Muscle of arm (tissue), 12 donors: ENCODE results near the gene PNLIPRP2. TPM values are rescaled to one million over a fixed set of nuclear protein-coding genes. Genes with fewer than 3 reads are reported as not detected.
A peak's percentile ranks its signal among the peaks of the same experiment; 100 is the strongest.

Experiments
- DNase-seq: peaks from one replicate; pipeline ENCODE4 v3.0.0-alpha.2; 2013
- polyA plus RNA-seq, 12 donors: library from polyadenylated mRNA; unstranded; fragments of 120-200 nt; gene quantifications; one replicate each; pipeline ENCODE4 v1.2.1, GENCODE V29; 2013; ENCODE audit not compliant: insufficient read length in 12 of 12

Gene PNLIPRP2
- polyA plus RNA-seq, 12 donors = 0.13 to 0.79 (median 0.22) TPM; not detected in 7

GRCh38 chr10:116655568-116655967 lies 34.8 kb downstream of the PNLIPRP2 start:
- no peak for DNase-seq

- no peak for DNase-seq
These were observed 35.3 kb downstream of the PNLIPRP2 start for GRCh38 chr10:116656044-116656443.

- no peak for DNase-seq
These were observed 37.3 kb downstream of the PNLIPRP2 start for GRCh38 chr10:116657863-116658551.

- DNase-seq = no peak
These were observed 38.4 kb downstream of the PNLIPRP2 start for GRCh38 chr10:116659049-116659670.

GRCh38 chr10:116660860-116661259 lies 40.1 kb downstream of the PNLIPRP2 start:
- no peak for DNase-seq

GRCh38 chr10:116663342-116663741 lies 42.6 kb downstream of the PNLIPRP2 start:
- DNase-seq = no peak

- DNase-seq = no peak
These were observed 43.9 kb downstream of the PNLIPRP2 start for GRCh38 chr10:116664631-116665030.

- peak; percentile 78 for DNase-seq
These were observed 44.9 kb downstream of the PNLIPRP2 start for GRCh38 chr10:116665541-116666125.

- no peak for DNase-seq
These were observed 46.7 kb downstream of the PNLIPRP2 start for GRCh38 chr10:116667484-116667883.

GRCh38 chr10:116668018-116668417 lies 47.3 kb downstream of the PNLIPRP2 start:
- DNase-seq = no peak

- no peak for DNase-seq
These were observed 47.7 kb downstream of the PNLIPRP2 start for GRCh38 chr10:116668446-116668845.

- no peak for DNase-seq
These were observed 48.3 kb downstream of the PNLIPRP2 start for GRCh38 chr10:116669080-116669479.

- DNase-seq = no peak
These were observed 49.3 kb downstream of the PNLIPRP2 start for GRCh38 chr10:116669832-116670644.

GRCh38 chr10:116670706-116671105 lies 50.0 kb downstream of the PNLIPRP2 start:
- DNase-seq = no peak

GRCh38 chr10:116671274-116671926 lies 50.6 kb downstream of the PNLIPRP2 start:
- no peak for DNase-seq

GRCh38 chr10:116672891-116673290 lies 52.1 kb downstream of the PNLIPRP2 start:
- DNase-seq = no peak

GRCh38 chr10:116673866-116674265 lies 53.1 kb downstream of the PNLIPRP2 start:
- DNase-seq = no peak

GRCh38 chr10:116674901-116675423 lies 54.2 kb downstream of the PNLIPRP2 start:
- no peak for DNase-seq

- DNase-seq = no peak
These were observed 55.4 kb downstream of the PNLIPRP2 start for GRCh38 chr10:116676118-116676517.

- no peak for DNase-seq
These were observed 55.9 kb downstream of the PNLIPRP2 start for GRCh38 chr10:116676633-116677032.

GRCh38 chr10:116679351-116679750 lies 58.6 kb downstream of the PNLIPRP2 start:
- DNase-seq = no peak

GRCh38 chr10:116683166-116683565 lies 62.4 kb downstream of the PNLIPRP2 start:
- DNase-seq = no peak
